PC-3 (cell line): ENCODE measurements around the gene METTL27. TPM values are rescaled to one million over a fixed set of nuclear protein-coding genes. Genes with fewer than 3 reads are reported as not detected.
A peak's percentile ranks its signal among the peaks of the same experiment; 100 is the strongest.

Experiments used
- ATAC-seq: fragments of 200-7000 bp; cut with Tn5 transposase; 2 replicates; pipeline ENCODE4 v1.9.1; 2020; ENCODE audit warnings: mild to moderate bottlenecking, moderate library complexity
- BruUV-seq: library from RNA; stranded (reverse); fragments of 400-500 nt; replicated peaks from 2 replicates; lab custom pipeline; 2021; lab: Mats Ljungman, UMichigan
- CTCF ChIA-PET: fragments of 300-600 bp; sonication (Branson Sonifier 250); formaldehyde crosslinking; loops from one replicate; lab custom pipeline; 2022; ENCODE audit warnings: antibody characterized with exemption; lab: Charles Lee
- POLR2A ChIA-PET: fragments of 300-600 bp; sonication (Branson Sonifier 250); formaldehyde crosslinking; loops from one replicate; lab custom pipeline; 2022; ENCODE audit warnings: antibody characterized with exemption; ENCODE audit not compliant: unreplicated experiment; lab: Charles Lee
- DNase-seq: peaks from one replicate; pipeline ENCODE4 v3.0.0-alpha.2; 2015
- H2AFZ ChIP-seq: fragments of 300-600 bp; sonication (generic); 2 replicates; pipeline ENCODE4 v1.6.0; 2016; ENCODE audit warnings: antibody characterized with exemption, low read length
- H3F3A ChIP-seq: fragments of 300-600 bp; sonication (generic); one replicate; pipeline ENCODE4 v1.6.0; 2017; ENCODE audit warnings: antibody characterized with exemption, low read length, control low read depth, mild to moderate bottlenecking; ENCODE audit not compliant: unreplicated experiment
- H3K27ac ChIP-seq: fragments of 300-600 bp; sonication (generic); 2 replicates; pipeline ENCODE4 v1.5.1; 2016; ENCODE audit warnings: mild to moderate bottlenecking, low read length
- H3K27me3 ChIP-seq: fragments of 300-600 bp; sonication (generic); 2 replicates; pipeline ENCODE4 v1.6.1; 2016; ENCODE audit warnings: low read length, mixed read lengths
- H3K36me3 ChIP-seq: fragments of 300-600 bp; sonication (generic); 2 replicates; pipeline ENCODE4 v1.6.1; 2016; ENCODE audit warnings: low read depth, mixed run types, low read length, mixed read lengths
- H3K4me1 ChIP-seq: fragments of 300-600 bp; sonication (generic); 2 replicates; pipeline ENCODE4 v1.5.1; 2016; ENCODE audit warnings: low read length; ENCODE audit not compliant: insufficient read depth
- H3K4me2 ChIP-seq: fragments of 300-600 bp; sonication (generic); 2 replicates; pipeline ENCODE4 v1.6.0; 2016; ENCODE audit warnings: low read length
- H3K4me3 ChIP-seq: fragments of 300-600 bp; sonication (generic); 2 replicates; pipeline ENCODE4 v1.5.1; 2016; ENCODE audit warnings: mild to moderate bottlenecking, low read length, mixed read lengths
- H3K79me2 ChIP-seq: fragments of 300-600 bp; sonication (generic); 2 replicates; pipeline ENCODE4 v1.6.1; 2017; ENCODE audit warnings: low read length, mixed read lengths
- H3K9ac ChIP-seq: fragments of 300-600 bp; sonication (generic); 2 replicates; pipeline ENCODE4 v1.6.0; 2016; ENCODE audit warnings: mild to moderate bottlenecking, low read length
- H3K9me2 ChIP-seq: fragments of 300-600 bp; sonication (generic); replicated peaks from 2 replicates; pipeline ENCODE4 v1.6.1; 2016; ENCODE audit warnings: mixed run types, low read length, mixed read lengths
- H3K9me3 ChIP-seq: fragments of 300-600 bp; sonication (generic); 2 replicates; pipeline ENCODE4 v1.6.1; 2016; ENCODE audit warnings: low read length, mixed read lengths
- H4K20me1 ChIP-seq: fragments of 300-600 bp; sonication (generic); 2 replicates; pipeline ENCODE4 v1.6.1; 2016; ENCODE audit warnings: low read length, mixed read lengths
- EZH2 ChIP-seq: fragments of 300-600 bp; sonication (generic); IDR thresholded peaks from one replicate; pipeline ENCODE4 v1.6.1; 2017; ENCODE audit warnings: antibody characterized with exemption, mild to moderate bottlenecking, low read length; ENCODE audit not compliant: unreplicated experiment
- EZH2phosphoT487 ChIP-seq: fragments of 300-600 bp; sonication (generic); IDR thresholded peaks from 2 replicates; pipeline ENCODE4 v1.6.1; 2018; ENCODE audit warnings: mild to moderate bottlenecking, antibody characterized with exemption, low read length, borderline replicate concordance
- intact Hi-C: fragments of 100-400 bp; cut with micrococcal nuclease; formaldehyde crosslinking; loops from 2 replicates; pipeline ENCODE4 v1.9.0; 2023
- total RNA-seq: library from RNA; depleted of rRNA; stranded (reverse); fragments of >200 nt; gene quantifications from 2 replicates; pipeline ENCODE4 v1.2.3, GENCODE V29; 2014
- TF ChIP-seq, protein P1 (sequence below): fragments of 300-600 bp; sonication (generic); conservative IDR thresholded peaks from 2 replicates; pipeline ENCODE4 v1.5.1; 2017; ENCODE audit warnings: antibody characterized with exemption, low read depth, mild to moderate bottlenecking, low read length

The METTL27 gene
- total RNA-seq, 1 experiment from 2014 or later = 3.3 TPM

DNA sequence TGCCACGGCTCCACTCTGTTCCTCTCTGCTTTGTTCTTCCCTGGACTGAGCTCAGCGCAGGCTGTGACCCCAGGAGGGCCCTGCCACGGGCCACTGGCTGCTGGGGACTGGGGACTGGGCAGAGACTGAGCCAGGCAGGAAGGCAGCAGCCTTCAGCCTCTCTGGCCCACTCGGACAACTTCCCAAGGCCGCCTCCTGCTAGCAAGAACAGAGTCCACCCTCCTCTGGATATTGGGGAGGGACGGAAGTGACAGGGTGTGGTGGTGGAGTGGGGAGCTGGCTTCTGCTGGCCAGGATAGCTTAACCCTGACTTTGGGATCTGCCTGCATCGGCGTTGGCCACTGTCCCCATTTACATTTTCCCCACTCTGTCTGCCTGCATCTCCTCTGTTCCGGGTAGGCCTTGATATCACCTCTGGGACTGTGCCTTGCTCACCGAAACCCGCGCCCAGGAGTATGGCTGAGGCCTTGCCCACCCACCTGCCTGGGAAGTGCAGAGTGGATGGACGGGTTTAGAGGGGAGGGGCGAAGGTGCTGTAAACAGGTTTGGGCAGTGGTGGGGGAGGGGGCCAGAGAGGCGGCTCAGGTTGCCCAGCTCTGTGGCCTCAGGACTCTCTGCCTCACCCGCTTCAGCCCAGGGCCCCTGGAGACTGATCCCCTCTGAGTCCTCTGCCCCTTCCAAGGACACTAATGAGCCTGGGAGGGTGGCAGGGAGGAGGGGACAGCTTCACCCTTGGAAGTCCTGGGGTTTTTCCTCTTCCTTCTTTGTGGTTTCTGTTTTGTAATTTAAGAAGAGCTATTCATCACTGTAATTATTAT is 10.3 kb downstream of the METTL27 start:
- ChIA-PET CTCF (no interaction called here), POLR2A (interaction anchor here (0.6 to 4.1 kb wide), 7 partner anchors 11 to 251 kb away, joined by 3 to 64 read pairs (median 10); partner anchors contain the start of genes CLDN3, LIMK1, METTL27 and STX1A)
- H3F3A ChIP-seq = peaks cover 7% of the 10 kb centered on the region
- H3K9ac ChIP-seq = peak overlapping the region; percentile 96
- no peaks in the 10 kb centered on the region for H3K9me3 ChIP-seq
- peak overlapping the region; percentile 87 for H3K4me2 ChIP-seq
- H4K20me1 ChIP-seq = peaks cover 21% of the 10 kb centered on the region
- peaks cover 45% of the 10 kb centered on the region for H3K79me2 ChIP-seq
- H3K27me3 ChIP-seq = no peaks in the 10 kb centered on the region
- peak overlapping the region; percentile 99 for H3K4me3 ChIP-seq
- intact Hi-C loops = no loop called here
- H3K36me3 ChIP-seq = peaks cover 12% of the 10 kb centered on the region
- H3K27ac ChIP-seq = peak overlapping the region; percentile 96
- TF ChIP-seq EZH2 = no peak
- TF ChIP-seq, protein P1, sequence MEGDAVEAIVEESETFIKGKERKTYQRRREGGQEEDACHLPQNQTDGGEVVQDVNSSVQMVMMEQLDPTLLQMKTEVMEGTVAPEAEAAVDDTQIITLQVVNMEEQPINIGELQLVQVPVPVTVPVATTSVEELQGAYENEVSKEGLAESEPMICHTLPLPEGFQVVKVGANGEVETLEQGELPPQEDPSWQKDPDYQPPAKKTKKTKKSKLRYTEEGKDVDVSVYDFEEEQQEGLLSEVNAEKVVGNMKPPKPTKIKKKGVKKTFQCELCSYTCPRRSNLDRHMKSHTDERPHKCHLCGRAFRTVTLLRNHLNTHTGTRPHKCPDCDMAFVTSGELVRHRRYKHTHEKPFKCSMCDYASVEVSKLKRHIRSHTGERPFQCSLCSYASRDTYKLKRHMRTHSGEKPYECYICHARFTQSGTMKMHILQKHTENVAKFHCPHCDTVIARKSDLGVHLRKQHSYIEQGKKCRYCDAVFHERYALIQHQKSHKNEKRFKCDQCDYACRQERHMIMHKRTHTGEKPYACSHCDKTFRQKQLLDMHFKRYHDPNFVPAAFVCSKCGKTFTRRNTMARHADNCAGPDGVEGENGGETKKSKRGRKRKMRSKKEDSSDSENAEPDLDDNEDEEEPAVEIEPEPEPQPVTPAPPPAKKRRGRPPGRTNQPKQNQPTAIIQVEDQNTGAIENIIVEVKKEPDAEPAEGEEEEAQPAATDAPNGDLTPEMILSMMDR = no peak
- no peak for TF ChIP-seq EZH2phosphoT487
- H3K4me1 ChIP-seq = peaks cover 36% of the 10 kb centered on the region
- TSS peak; percentile 64 for BruUV-seq
- H3K9me2 ChIP-seq = no peaks in the 10 kb centered on the region
- ATAC-seq (peak; percentile 18), DNase-seq (peak; percentile 87)
- H2AFZ ChIP-seq = no peak overlapping the region

GRCh38 chr7:73831584-73831833 is 10.8 kb downstream of the METTL27 start:
- no TSS peak for BruUV-seq
- Histone ChIP-seq H4K20me1 (peaks cover 21% of the 10 kb centered on the region), H3K36me3 (peaks cover 12% of the 10 kb centered on the region), H3K9me3 (no peaks in the 10 kb centered on the region), H3K9me2 (no peaks in the 10 kb centered on the region), H3K4me3 (peak overlapping the region; percentile 99), H3K79me2 (peaks cover 45% of the 10 kb centered on the region), H3K4me1 (peaks cover 41% of the 10 kb centered on the region), H3F3A (peaks cover 9% of the 10 kb centered on the region), H2AFZ (no peak overlapping the region), H3K4me2 (peak overlapping the region; percentile 87), H3K27ac (peak overlapping the region; percentile 96), H3K9ac (peak overlapping the region; percentile 96), H3K27me3 (no peaks in the 10 kb centered on the region)
- ChIA-PET POLR2A (interaction anchor here (3.0 to 4.1 kb wide), 2 partner anchors 11 to 19 kb away, joined by 17 to 64 read pairs; partner anchors contain the start of gene METTL27), CTCF (no interaction called here)
- no peak for ATAC-seq
- TF ChIP-seq, protein P1 = no peak
- TF ChIP-seq EZH2phosphoT487 = no peak
- no peak for TF ChIP-seq EZH2
- intact Hi-C loops = no loop called here
- DNase-seq = no peak
